ENCODE data around the gene HNF1B. TPM values are rescaled to one million over a fixed set of nuclear protein-coding genes. Genes with fewer than 3 reads are reported as not detected.

The HNF1B gene
- total RNA-seq, 1 experiment from 2014 or later = not detected

GRCh38 chr17:37637956-37638355 lies 106.9 kb downstream of the HNF1B start:
- DNase-seq (ENCODE audit: extremely low read depth, low read depth) = no peak

Other genes with a start within 250 kb of the HNF1B start
- gene SYNRG, start 135.6 kb downstream of the HNF1B start, total RNA-seq (2014; rRNA removed; shearing (Covaris generic)) = 6.0 TPM in 2 replicates
- gene DDX52, start 101.6 kb downstream of the HNF1B start, total RNA-seq (2014; rRNA removed; shearing (Covaris generic)) = 45.1 and 49.4 TPM in 2 replicates
- gene TBC1D3K, start 179.4 kb upstream of the HNF1B start, total RNA-seq (2014; rRNA removed; shearing (Covaris generic)) = not detected in 2 replicates
- gene TBC1D3L, start 244.0 kb upstream of the HNF1B start, total RNA-seq (2014; rRNA removed; shearing (Covaris generic)) = 4.8 and 5.8 TPM in 2 replicates